Measurements from ENCODE around the gene HS3ST5.
"Not testable (repeated sequence)": the region's sequence is repeated elsewhere in the genome, so short reads cannot be mapped to it uniquely, and the experiment has no call there.

HS3ST5 gene

GRCh38 chr6:114272582-114272981 lies 70.2 kb downstream of the HS3ST5 start:
- no peak for DNase-seq

- DNase-seq: no peak
Observed at GRCh38 chr6:114271405-114271804, 71.4 kb downstream of the HS3ST5 start.

DNA sequence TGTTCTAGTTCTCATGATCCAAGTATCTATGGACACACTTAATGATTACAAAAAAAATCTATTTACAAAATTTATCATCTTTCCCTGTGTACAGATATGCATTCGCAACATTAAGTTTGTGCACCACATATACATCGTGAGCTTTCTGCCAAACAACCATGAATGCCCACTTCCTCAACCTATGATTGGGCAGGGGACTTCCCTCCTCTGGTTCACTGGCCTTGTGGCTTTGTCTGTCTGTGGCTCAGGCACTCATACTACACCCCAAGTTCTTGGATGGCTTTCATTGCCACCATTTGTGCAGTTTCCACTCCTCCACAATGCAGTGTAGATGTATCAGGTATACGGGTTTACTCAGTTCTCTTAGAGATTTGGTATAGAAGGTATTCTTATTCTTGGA lies 74.9 kb downstream of the HS3ST5 start:
- no peak for DNase-seq

DNA sequence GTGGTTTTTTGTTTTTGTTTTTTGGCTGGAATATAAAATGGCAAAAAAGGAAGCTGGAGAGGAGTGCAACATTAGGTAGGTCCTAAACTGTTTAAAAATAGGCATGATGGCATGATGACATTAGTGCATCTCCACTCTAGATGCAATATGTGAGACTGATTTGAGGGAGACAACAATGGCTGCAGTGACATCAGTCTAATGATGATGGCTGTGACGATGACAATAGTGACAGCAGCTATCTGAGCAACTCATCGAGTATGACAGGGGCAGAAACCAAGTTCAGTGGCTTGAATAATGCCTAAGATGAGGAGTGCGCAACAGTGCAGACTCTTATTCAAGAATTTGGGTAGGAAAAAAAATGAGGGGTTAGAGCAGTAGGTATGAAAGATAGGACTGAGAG lies 82.0 kb downstream of the HS3ST5 start:
- no peak for DNase-seq

- no peak for DNase-seq
Observed at GRCh38 chr6:114258376-114258775, 84.4 kb downstream of the HS3ST5 start.

DNA sequence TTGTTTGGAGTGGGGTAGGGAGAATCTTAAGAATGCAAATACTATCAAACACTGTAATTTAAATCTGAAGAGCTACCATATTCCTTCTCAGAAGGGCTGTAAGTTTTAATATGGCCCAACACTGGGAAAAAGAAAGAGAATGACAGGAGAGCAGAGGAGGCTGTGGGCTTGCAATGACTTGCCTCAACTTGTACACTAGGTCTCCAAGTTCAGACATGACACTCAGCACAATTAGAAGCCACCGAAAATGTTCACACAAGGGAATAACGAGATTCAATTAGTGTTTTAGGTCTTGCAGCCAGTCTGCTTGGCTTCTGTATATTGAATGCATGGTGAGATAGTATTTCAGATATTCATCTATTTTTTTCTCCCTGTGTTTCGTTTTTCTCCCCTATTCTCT lies 89.4 kb downstream of the HS3ST5 start:
- DNase-seq: no peak

GRCh38 chr6:114249522-114249921 lies 93.3 kb downstream of the HS3ST5 start:
- DNase-seq: no peak

GRCh38 chr6:114247101-114247500 lies 95.7 kb downstream of the HS3ST5 start:
- no peak for DNase-seq

- DNase-seq: no peak
Observed at GRCh38 chr6:114240796-114241195, 102.0 kb downstream of the HS3ST5 start.

GRCh38 chr6:114228675-114229074 lies 114.1 kb downstream of the HS3ST5 start:
- no peak for DNase-seq

DNA sequence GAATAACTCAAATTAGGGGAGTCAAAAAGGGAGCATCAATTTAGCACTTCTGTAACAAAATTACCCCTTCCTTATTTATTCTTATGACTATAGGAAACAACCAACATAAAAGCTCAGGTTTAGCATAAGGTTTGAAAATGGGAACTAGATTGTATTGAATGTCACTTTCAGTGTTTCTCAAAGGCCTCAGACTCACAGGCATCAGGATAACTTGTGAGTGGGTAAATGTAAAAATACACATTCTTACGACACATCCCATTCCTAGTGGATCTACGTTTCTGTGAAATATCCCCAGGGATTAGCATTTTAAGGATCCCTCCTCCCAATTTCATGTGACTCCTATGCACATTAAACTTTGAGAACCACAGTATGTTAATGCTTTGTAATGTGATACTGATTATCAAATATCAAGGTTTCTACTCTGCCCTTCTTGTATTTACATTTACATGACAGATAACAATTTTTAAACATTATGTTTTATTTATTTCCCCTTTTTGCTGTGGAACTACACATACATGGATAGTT lies 114.8 kb downstream of the HS3ST5 start:
- DNase-seq: no peak

- no peak for DNase-seq
Observed at GRCh38 chr6:114220241-114220640, 122.6 kb downstream of the HS3ST5 start.

GRCh38 chr6:114218437-114219340 lies 124.1 kb downstream of the HS3ST5 start:
- DNase-seq: no peak

DNA sequence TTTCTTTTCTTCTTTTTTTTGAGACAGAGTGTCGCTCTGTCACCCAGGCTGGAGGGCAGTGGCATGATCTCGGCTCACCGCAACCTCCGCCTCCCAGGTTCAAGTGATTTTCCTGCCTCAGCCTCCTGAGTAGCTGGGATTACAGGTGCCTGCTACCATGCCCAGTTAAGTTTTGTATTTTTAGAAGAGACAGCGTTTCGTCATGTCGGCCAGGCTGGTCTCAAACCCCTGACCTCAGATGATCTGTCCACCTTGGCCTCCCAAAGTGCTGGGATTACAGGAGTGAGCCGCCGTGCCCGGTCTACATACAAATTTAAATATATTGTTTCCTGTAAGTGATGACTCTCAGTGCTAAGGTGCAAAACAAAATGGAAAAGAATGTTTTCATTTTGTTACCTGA lies 124.8 kb downstream of the HS3ST5 start:
- not testable (repeated sequence) for DNase-seq

GRCh38 chr6:114216789-114217467 lies 125.9 kb downstream of the HS3ST5 start:
- no peak for DNase-seq

GRCh38 chr6:114210467-114210866 lies 132.4 kb downstream of the HS3ST5 start:
- DNase-seq: no peak

DNA sequence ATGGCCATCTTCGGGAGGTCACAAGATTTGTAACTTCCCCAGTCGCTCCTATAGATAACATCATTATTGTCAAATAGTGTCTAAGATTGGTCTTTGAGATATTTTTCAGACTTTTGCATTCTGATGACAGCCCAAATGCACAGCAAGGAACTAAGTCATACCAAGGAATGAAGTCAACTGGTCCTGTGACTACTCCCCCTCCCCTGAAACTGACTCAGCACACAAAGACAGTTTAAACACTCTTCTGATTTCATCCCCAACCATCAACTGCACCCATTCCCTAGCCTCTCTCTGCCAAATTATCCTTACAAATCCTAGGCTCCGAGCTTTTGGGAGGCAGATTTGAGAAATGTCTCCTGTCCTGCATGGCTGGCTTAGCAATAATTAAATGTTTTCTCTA lies 139.4 kb downstream of the HS3ST5 start:
- no peak for DNase-seq

DNA sequence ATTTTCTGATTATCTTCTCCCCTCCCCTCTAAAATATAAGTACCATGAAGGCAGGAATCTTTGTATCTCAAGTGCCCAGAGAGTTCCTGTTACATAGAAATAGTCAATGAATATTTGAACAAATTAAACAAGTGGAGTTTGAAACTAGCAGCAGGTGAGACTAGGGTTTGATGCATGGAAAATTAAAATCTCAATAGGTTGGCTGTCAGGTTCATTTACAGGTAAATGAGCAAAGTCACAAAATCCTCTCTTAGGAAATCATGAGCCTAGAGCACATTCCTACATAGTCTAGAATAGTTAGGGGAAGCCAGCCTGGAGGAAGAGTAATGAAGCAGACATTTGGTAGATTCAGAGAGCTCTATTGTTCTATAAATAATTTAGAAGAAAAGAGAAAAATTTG lies 140.4 kb downstream of the HS3ST5 start:
- no peak for DNase-seq

GRCh38 chr6:114200891-114201290 lies 141.9 kb downstream of the HS3ST5 start:
- no peak for DNase-seq

- no peak for DNase-seq
Observed at GRCh38 chr6:114195631-114196403, 147.0 kb downstream of the HS3ST5 start.

GRCh38 chr6:114195027-114195365 lies 147.8 kb downstream of the HS3ST5 start:
- DNase-seq: no peak

- DNase-seq: no peak
Observed at GRCh38 chr6:114194362-114195026, 148.3 kb downstream of the HS3ST5 start.

DNA sequence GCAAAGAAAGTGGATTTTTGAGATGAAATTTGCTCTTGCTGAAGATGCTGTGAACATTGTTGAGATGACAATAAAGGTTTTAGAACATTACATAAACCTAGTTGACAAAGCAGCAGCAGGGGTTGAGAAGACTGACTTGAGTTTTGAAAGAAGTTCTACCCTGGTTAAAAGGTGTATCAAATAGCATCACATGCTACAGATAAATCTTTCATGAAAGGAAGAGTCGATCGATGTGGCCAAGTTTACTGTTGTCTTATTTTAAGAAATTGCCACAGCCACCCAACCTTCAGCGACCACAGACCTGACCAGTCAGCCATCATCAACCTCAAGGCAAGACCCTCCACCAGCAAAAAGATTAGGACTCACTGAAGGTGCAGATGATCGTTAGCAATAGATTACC lies 155.3 kb downstream of the HS3ST5 start:
- DNase-seq: no peak
